Spleen (tissue), 7 donors: ENCODE data around the gene HECTD1.

ENCODE experiments used
- POLR2A ChIP-seq, 3 donors: fragments of 450-650 bp; IDR thresholded peaks; one replicate each; pipeline ENCODE4 v1.5.1; 2017; ENCODE audit warnings: antibody characterized with exemption in 3 of 3, mild to moderate bottlenecking in 1 of 3
- POLR2AphosphoS5 ChIP-seq, 3 donors: sonication (generic); formaldehyde crosslinking; IDR thresholded peaks; one replicate each; pipeline ENCODE4 v1.5.1; 2017; ENCODE audit warnings: antibody characterized with exemption in 3 of 3
- TF ChIP-seq, protein P1 (sequence below), 11 experiments: fragments of 200-600 bp in 7 of 11; fragments of 450-650 bp in 4 of 11; sonication (generic) in 4 of 11; IDR thresholded peaks in 8 of 11; conservative IDR thresholded peaks in 3 of 11; 1 replicate in 7 of 11; 2 replicates in 4 of 11; pipeline versions ENCODE4 v1.4.0 to v1.8.0; 2016 to 2021; ENCODE audit warnings: antibody characterized with exemption in 11 of 11, inconsistent platforms in 4 of 11, mild to moderate bottlenecking in 1 of 11
- donor health status: DM: no; HTN: no; CAD: no; lungs with moderate emphysema.
- donor health status: DM: no; HTN: no; CAD: no.
- donor health status: DM: no; HTN: no; CAD: no.

DNA sequence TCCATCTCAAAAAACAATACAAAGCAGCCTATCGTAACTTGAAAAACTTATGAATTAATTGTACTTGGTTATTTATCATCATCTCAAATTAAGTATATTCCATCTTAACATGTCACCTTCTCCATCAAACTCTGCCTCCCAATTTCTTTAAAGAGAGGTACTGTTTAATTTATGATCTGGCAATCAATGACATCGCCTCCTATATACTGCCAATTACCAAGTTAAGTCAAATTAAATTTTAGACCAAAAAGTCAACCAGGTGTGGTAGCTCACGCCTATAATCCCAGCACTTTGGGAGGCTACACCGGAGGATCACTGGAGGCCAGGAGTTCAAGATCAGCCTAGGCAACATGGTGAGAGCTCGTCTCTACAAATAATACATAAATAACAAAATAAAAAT lies 37.7 kb downstream of the HECTD1 start:
- TF ChIP-seq, protein P1, sequence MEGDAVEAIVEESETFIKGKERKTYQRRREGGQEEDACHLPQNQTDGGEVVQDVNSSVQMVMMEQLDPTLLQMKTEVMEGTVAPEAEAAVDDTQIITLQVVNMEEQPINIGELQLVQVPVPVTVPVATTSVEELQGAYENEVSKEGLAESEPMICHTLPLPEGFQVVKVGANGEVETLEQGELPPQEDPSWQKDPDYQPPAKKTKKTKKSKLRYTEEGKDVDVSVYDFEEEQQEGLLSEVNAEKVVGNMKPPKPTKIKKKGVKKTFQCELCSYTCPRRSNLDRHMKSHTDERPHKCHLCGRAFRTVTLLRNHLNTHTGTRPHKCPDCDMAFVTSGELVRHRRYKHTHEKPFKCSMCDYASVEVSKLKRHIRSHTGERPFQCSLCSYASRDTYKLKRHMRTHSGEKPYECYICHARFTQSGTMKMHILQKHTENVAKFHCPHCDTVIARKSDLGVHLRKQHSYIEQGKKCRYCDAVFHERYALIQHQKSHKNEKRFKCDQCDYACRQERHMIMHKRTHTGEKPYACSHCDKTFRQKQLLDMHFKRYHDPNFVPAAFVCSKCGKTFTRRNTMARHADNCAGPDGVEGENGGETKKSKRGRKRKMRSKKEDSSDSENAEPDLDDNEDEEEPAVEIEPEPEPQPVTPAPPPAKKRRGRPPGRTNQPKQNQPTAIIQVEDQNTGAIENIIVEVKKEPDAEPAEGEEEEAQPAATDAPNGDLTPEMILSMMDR (IDR thresholded peaks at IDR 0.05 in 8 of 11, conservative IDR thresholded peaks at IDR 0.05 in 3 of 11), result no peak
- TF ChIP-seq POLR2A (IDR thresholded peaks at IDR 0.05) (no peak), POLR2AphosphoS5 (IDR thresholded peaks at IDR 0.05) (no peak)
